Activated CD8-positive, alpha-beta memory T cell treated with anti-CD3 and anti-CD28 coated beads, Interleukin-2, amount 50 U/mL, for 1 hour (primary cell): Measurements from ENCODE around the gene TBC1D2.

Source experiments
- DNase-seq: peaks from one replicate; pipeline ENCODE4 v3.0.0-alpha.2; 2020; ENCODE audit errors: extremely low read depth

TBC1D2 gene

GRCh38 chr9:98218562-98219363 lies 36.7 kb downstream of the TBC1D2 start:
- no peak for DNase-seq

- no peak for DNase-seq
Observed at GRCh38 chr9:98217255-98217654, 38.2 kb downstream of the TBC1D2 start.

GRCh38 chr9:98216391-98216790 lies 39.1 kb downstream of the TBC1D2 start:
- DNase-seq = no peak

- no peak for DNase-seq
Observed at GRCh38 chr9:98215821-98216220, 39.6 kb downstream of the TBC1D2 start.

- DNase-seq = no peak
Observed at GRCh38 chr9:98215271-98215670, 40.2 kb downstream of the TBC1D2 start.

GRCh38 chr9:98214811-98215210 lies 40.6 kb downstream of the TBC1D2 start:
- no peak for DNase-seq

GRCh38 chr9:98211260-98211659 lies 44.2 kb downstream of the TBC1D2 start:
- no peak for DNase-seq

- no peak for DNase-seq
Observed at GRCh38 chr9:98210435-98210834, 45.0 kb downstream of the TBC1D2 start.

GRCh38 chr9:98209530-98209929 lies 45.9 kb downstream of the TBC1D2 start:
- no peak for DNase-seq

GRCh38 chr9:98208635-98209034 lies 46.8 kb downstream of the TBC1D2 start:
- DNase-seq = no peak

- DNase-seq = no peak
Observed at GRCh38 chr9:98207606-98208005, 47.8 kb downstream of the TBC1D2 start.

- no peak for DNase-seq
Observed at GRCh38 chr9:98206754-98207153, 48.7 kb downstream of the TBC1D2 start.

- no peak for DNase-seq
Observed at GRCh38 chr9:98204692-98205091, 50.8 kb downstream of the TBC1D2 start.

GRCh38 chr9:98203153-98203552 lies 52.3 kb downstream of the TBC1D2 start:
- no peak for DNase-seq

- no peak for DNase-seq
Observed at GRCh38 chr9:98202252-98202651, 53.2 kb downstream of the TBC1D2 start.

- no peak for DNase-seq
Observed at GRCh38 chr9:98201749-98202148, 53.7 kb downstream of the TBC1D2 start.

GRCh38 chr9:98201102-98201501 lies 54.3 kb downstream of the TBC1D2 start:
- no peak for DNase-seq

GRCh38 chr9:98199388-98200033 lies 55.9 kb downstream of the TBC1D2 start:
- DNase-seq = no peak

- DNase-seq = no peak
Observed at GRCh38 chr9:98195671-98196070, 59.8 kb downstream of the TBC1D2 start.

- DNase-seq = no peak
Observed at GRCh38 chr9:98193336-98193944, 62.0 kb downstream of the TBC1D2 start.

GRCh38 chr9:98192503-98193335 lies 62.7 kb downstream of the TBC1D2 start, which contains the start of gene CORO2A:
Gene CORO2A (minus strand): TSS chr9:98192637. CDS start chr9:98157660, 34,977 bp downstream.
- DNase-seq = no peak
